Endodermal cell (in vitro differentiated cells): ENCODE data around the gene IYD. TPM values are rescaled to one million over a fixed set of nuclear protein-coding genes. Genes with fewer than 3 reads are reported as not detected.
A peak's percentile ranks its signal among the peaks of the same experiment; 100 is the strongest.

Source experiments
- DNase-seq: peaks from one replicate; pipeline ENCODE4 v3.0.0-alpha.2; 2017
- H3K27ac ChIP-seq: 2 replicates; pipeline ENCODE4 v1.5.1; 2013; ENCODE audit warnings: mild to moderate bottlenecking, low read depth, low read length, moderate library complexity
- H3K27me3 ChIP-seq: 2 replicates; pipeline ENCODE4 v1.6.1; 2013; ENCODE audit warnings: mild to moderate bottlenecking, low read length, moderate library complexity; ENCODE audit not compliant: insufficient read depth, control insufficient read depth, poor library complexity, severe bottlenecking
- H3K36me3 ChIP-seq: 2 replicates; pipeline ENCODE4 v1.7.0; 2013; ENCODE audit warnings: mild to moderate bottlenecking, low read length, moderate library complexity; ENCODE audit not compliant: control insufficient read depth, insufficient read depth
- H3K4me1 ChIP-seq: one replicate; pipeline ENCODE4 v1.7.0; 2013; ENCODE audit warnings: low read length; ENCODE audit not compliant: control insufficient read depth, insufficient read depth
- H3K4me3 ChIP-seq: 2 replicates; pipeline ENCODE4 v1.5.1; 2013; ENCODE audit warnings: mild to moderate bottlenecking, low read length, moderate library complexity
- H3K9ac ChIP-seq: 2 replicates; pipeline ENCODE4 v1.6.1; 2013; ENCODE audit warnings: mild to moderate bottlenecking, low read length, moderate library complexity; ENCODE audit not compliant: poor library complexity, severe bottlenecking; ENCODE audit errors: extremely low read depth
- H3K9me3 ChIP-seq: 2 replicates; pipeline ENCODE4 v1.6.1; 2013; ENCODE audit warnings: mild to moderate bottlenecking, low read length, moderate library complexity; ENCODE audit not compliant: control insufficient read depth
- H3K27ac Mint-ChIP-seq: 2 replicates; pipeline ENCODE4 v1.8.0; 2020; ENCODE audit warnings: mixed read lengths
- H3K27me3 Mint-ChIP-seq: 2 replicates; pipeline ENCODE4 v1.8.0; 2021; ENCODE audit warnings: mild to moderate bottlenecking, mixed read lengths; ENCODE audit not compliant: insufficient read depth
- H3K36me3 Mint-ChIP-seq: 2 replicates; pipeline ENCODE4 v1.8.0; 2020; ENCODE audit warnings: low read depth, mixed read lengths
- H3K4me1 Mint-ChIP-seq: 2 replicates; pipeline ENCODE4 v1.8.0; 2020; ENCODE audit warnings: mixed read lengths
- H3K4me3 Mint-ChIP-seq: 2 replicates; pipeline ENCODE4 v1.8.0; 2020; ENCODE audit warnings: mild to moderate bottlenecking, moderate library complexity, mixed read lengths
- H3K9me3 Mint-ChIP-seq: 2 replicates; pipeline ENCODE4 v1.8.0; 2020; ENCODE audit warnings: mild to moderate bottlenecking, mixed read lengths
- CTCF ChIP-seq: fragments of 200-600 bp; sonication (generic); conservative IDR thresholded peaks from 2 replicates; pipeline ENCODE4 v1.5.0; 2021; ENCODE audit warnings: antibody characterized with exemption, mild to moderate bottlenecking
- WGBS, 2 experiments: methylation state at CpG; one replicate each; pipeline versions ENCODE4 v1.1.5 to v1.1.7; 2013; ENCODE audit warnings: missing lambda C conversion rate in 2 of 2, mixed read lengths in 1 of 2; ENCODE audit not compliant: insufficient coverage in 1 of 2, insufficient read length in 1 of 2; 5-methylcytosine and 5-hydroxymethylcytosine counted together
- total RNA-seq, 2 donors: library from RNA; stranded (reverse); fragmentation: NEBNext Ultra II Directional in 1 of 2; extraction: Animal tissue kit (Norgen Biotek cat#: 25700) in 1 of 2; gene quantifications; 2 replicates in 1 of 2; 3 replicates in 1 of 2; pipeline ENCODE4 v1.2.1, GENCODE V29; 2021

The IYD gene
- total RNA-seq, 2 donors from 2014 or later: not detected

DNA sequence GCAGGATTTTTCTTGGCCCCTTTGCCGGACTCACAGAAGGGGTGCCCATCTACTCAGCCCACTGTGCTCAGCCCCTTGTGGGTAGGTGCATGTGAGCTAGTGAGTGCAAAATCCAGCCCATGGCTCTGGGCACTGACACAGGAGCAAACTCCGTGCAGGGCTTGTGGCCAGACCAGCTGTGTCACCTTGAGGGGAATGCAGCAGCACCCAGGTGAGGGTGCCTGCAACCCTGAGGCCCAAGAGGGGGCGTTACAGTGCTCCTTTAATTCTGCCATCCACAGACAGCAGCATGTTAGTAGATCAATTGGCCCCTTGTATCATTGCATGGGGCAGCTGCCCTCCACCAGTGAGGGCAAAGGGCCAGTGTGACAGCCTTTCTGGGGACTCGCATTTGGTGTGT, 12.9 kb upstream of the IYD start:
- Mint-ChIP-seq H3K27me3 (peaks cover 2% of the 10 kb centered on the region), H3K36me3 (no peaks in the 10 kb centered on the region), H3K9me3 (no peaks in the 10 kb centered on the region), H3K4me1 (peaks cover 7% of the 10 kb centered on the region), H3K4me3 (no peak overlapping the region), H3K27ac (no peak overlapping the region)
- Histone ChIP-seq H3K9me3 (no peaks in the 10 kb centered on the region), H3K4me3 (no peak overlapping the region), H3K4me1 (no peaks in the 10 kb centered on the region), H3K27ac (no peak overlapping the region), H3K36me3 (no peaks in the 10 kb centered on the region), H3K9ac (no peak overlapping the region), H3K27me3 (no peaks in the 10 kb centered on the region)
- TF ChIP-seq CTCF: peak; percentile 30
- peak; percentile 53 for DNase-seq
- 86 to 100% methylated on average over 1 to 4 of the region's 4 CpGs for WGBS, 2 experiments

- H3K9ac ChIP-seq: no peak overlapping the region
- H3K27me3 ChIP-seq: no peaks in the 10 kb centered on the region
- no peak for DNase-seq
- Mint-ChIP-seq H3K36me3 (no peaks in the 10 kb centered on the region), H3K4me1 (no peaks in the 10 kb centered on the region), H3K27ac (no peak overlapping the region), H3K9me3 (no peaks in the 10 kb centered on the region), H3K27me3 (peaks cover 2% of the 10 kb centered on the region), H3K4me3 (no peak overlapping the region)
- WGBS, 2 experiments: 93 to 100% methylated on average over 1 to 3 of the region's 3 CpGs
- TF ChIP-seq CTCF: no peak
- H3K36me3 ChIP-seq: no peaks in the 10 kb centered on the region
- no peaks in the 10 kb centered on the region for H3K9me3 ChIP-seq
- H3K4me1 ChIP-seq: no peaks in the 10 kb centered on the region
- no peak overlapping the region for H3K4me3 ChIP-seq
- H3K27ac ChIP-seq: no peak overlapping the region
Measured at GRCh38 chr6:150361876-150362275, 6.9 kb upstream of the IYD start.

DNA sequence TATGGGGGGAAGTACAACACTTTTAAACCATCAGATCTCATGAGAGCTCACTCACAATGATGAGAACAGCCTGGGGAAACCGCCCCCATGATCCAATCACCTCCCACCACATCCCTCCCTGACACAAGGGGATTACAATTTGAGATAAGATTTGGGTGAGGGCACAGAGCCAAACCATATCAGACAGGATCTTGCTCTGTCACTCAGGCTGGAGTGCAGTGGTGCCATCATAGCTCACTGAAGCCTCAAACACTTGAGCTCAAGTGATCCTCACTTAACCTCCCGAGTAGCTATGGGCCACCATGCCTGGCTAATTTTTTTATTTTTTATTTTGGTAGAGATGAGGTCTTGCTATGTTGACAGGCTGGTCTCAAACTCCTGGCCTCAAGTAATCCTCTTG, 5.1 kb upstream of the IYD start:
- H3K9me3 Mint-ChIP-seq: no peaks in the 10 kb centered on the region
- H3K36me3 ChIP-seq: no peaks in the 10 kb centered on the region
- no peak overlapping the region for H3K9ac ChIP-seq
- H3K9me3 ChIP-seq: no peaks in the 10 kb centered on the region
- H3K27me3 Mint-ChIP-seq: no peaks in the 10 kb centered on the region
- no peak for DNase-seq
- WGBS, 2 experiments: 100% methylated on average over 2 of the region's 2 CpGs; no CpG with 5 or more reads in 1 of the 2 experiments
- H3K4me3 ChIP-seq: no peak overlapping the region
- no peak overlapping the region for H3K27ac ChIP-seq
- TF ChIP-seq CTCF: no peak
- no peaks in the 10 kb centered on the region for H3K36me3 Mint-ChIP-seq
- H3K4me1 Mint-ChIP-seq: no peaks in the 10 kb centered on the region
- H3K27me3 ChIP-seq: no peaks in the 10 kb centered on the region
- no peak overlapping the region for H3K4me3 Mint-ChIP-seq
- H3K4me1 ChIP-seq: no peaks in the 10 kb centered on the region
- H3K27ac Mint-ChIP-seq: no peak overlapping the region
